Activated naive CD4-positive, alpha-beta T cell (primary cell): Measurements from ENCODE around the gene SLAMF7.
"Not testable (repeated sequence)": the region's sequence is repeated elsewhere in the genome, so short reads cannot be mapped to it uniquely, and the experiment has no call there.

Experiments used
- DNase-seq, 4 experiments: peaks; one replicate each; lab custom pipeline; 2025; lab: John Stamatoyannopoulos, UW

Gene SLAMF7

DNA sequence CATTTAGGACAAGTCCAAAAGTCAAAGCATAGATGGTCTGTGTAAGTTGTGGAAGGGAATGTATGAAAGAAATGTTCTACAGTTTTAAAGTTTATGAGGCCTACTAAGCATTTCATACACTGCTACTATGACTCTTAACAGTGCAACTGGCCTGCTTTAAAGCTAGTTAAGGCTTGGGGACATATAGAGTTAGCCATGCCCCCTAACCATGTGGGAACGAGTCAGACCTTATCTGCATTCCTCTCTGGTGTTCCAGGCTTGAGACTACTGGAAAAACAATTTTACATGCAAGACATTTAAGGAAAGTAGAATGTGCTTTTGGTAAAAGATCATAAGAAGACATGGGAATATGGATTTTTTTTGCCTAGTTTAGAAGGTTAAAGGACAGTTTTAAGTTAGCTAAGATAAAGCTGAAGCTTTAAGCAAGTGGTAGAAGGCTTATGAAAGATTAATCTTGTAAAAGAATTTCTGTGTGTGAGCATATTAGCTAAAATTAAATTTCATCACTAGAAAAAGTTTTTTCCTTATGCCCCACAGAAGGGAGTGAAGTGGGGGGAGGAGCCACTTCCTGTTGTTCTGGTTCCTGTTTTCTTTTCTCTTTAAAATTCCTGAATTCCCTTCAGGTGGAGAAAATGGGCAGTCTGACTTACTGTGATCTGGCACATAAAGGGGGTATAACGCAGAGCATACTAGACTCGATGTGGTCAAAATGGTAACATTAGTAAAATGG lies 18.5 kb upstream of the SLAMF7 start:
- DNase-seq, result no peak

DNA sequence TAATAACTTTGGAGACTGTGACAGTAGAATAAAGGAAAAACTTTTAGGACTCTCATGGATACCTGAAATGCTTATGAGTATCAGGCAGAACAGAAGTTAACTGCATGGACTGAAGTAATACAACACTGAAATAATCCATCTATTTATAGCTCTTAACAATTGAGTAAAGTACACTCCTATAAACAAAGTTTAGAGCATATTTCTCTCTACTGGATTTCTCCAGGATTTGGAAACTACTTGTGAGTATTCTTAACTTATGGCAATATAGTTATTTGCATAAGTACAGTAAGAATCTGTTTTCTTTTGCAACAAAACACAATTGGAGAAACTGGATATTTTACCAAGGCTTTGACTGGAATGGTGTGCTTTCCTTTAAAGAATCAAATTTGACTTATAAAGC lies 17.6 kb upstream of the SLAMF7 start:
- no peak for DNase-seq

DNA sequence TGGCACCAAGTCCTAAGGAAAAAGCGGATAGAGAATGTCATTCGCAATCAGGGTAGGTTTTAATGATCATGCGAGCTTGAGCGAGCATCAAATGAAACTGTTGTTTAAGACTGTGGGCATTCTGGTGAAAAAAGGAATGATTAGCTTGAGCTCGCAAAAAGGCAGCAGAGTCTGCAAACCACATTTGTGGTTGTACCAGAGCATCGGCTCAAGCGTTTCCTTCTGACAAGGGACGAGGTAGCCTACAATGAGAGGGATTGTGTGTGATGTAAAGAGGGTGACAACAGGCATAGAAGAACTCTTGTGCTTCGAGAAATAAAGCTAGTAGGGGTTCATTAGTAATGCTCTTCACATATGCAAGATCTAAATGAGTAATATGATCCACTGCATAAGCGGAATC lies 16.3 kb upstream of the SLAMF7 start:
- DNase-seq, result no peak

DNA sequence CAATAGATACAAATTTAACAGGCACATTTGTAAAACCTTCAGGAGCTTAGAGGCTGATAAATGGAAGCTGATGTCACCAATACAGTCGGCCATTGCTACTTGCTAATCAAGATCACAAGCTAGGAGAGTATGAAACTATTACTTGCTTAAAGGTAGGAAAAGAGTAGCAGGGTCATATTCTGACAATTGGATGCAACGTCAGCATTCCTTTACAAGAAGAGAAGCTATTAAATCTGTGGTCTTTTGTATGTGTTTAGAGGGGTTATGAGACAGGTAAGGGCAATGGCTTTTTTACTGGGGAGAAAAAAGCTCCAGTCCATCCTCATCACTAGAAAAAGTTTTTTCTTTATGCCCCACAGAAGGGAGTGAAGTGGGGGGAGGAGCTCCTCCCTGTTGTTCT lies 15.7 kb upstream of the SLAMF7 start:
- DNase-seq, result no peak

DNA sequence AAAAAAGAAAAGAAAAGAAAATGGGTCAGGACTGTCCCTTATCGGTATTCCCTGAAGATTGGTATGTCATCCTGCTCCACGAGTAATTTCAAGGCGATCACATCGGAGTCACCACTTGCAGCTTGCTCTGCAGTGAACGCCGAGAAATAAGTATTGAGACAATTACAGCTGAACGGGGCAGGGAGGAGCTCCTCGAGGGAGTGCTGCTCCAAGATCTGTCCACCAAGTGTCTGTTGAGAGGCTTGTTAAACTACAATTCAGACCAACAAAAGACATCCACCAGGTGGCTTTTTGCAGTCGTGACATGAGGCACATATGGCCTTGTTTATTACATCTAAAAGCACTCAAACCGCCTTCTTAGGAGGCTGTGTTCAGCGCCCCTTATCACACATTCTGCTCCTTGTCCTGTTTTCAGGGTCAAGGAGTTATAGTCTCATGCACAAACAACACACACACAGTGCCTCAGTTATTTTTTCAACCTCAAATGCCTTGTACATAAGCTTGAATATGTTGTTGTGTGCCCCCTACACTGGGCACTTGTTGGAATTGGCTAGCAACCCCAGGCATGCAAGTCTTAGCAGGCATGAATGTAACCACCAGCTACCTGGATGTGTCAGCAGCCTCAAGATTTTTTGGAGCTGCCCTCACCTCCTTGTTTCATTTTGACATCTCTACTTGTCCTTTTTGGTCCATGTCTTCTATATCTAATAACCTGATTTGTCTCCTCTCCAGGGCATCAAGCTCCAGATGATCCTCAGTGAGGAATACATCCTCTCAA lies 14.4 kb upstream of the SLAMF7 start:
- DNase-seq, result no peak

DNA sequence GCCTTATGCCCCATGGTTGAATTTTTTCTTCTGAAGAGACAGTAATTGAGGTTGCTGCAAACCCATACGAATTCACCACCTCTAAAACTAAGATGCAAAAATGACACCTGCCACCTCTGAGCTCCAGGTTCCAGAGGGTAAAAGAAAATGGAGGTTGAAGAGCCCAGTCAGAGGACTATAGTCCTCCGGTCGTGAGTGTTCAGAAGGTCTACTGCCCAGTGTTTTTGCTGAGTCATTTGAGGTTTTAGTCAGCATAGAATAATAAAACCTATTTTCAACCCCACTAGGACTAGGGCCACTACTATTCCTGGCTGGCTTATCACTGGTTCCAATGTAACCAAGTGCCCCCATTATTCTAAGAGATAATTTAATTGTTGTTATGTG lies 12.9 kb upstream of the SLAMF7 start:
- no peak for DNase-seq

DNA sequence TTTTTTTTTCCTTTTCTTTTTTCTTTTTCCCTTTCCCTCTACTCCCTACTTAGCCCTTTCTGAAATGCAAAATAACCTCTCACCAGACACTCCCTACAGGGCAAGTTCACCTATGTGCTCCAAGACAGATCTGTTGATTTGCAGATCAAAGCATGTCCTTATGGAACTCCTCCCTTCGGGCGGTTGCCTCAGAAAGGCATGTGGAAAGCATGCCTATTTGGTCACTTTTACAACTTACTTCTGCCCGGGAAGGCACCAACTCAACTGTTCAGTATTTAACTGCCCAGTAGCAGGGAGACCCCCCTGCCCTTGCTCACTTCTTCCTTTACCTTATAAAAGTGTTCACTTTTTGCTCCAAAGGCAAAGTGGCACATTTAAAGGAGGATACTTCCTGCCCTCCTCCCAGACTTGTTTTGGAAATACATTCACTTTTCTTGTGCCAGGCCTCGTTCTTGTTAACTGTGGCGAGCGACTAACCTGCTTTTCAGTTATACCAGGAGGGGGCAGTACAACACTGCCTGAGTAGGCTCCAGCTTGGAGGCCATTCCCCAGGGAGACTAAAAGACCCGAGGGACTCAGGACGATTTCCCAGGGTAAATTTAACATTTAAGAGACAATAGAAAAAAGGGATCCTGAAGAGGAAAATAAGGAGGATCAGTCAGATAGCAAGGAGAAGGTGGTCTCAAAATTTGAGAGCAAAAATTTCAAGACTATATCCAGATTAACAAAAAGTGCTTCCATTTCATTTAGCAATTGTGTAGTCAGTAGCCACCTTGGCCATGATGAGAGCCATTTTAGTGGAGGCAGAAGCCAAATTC lies 12.3 kb upstream of the SLAMF7 start:
- peak in 1 of 4 experiments; percentile 28 for DNase-seq

DNA sequence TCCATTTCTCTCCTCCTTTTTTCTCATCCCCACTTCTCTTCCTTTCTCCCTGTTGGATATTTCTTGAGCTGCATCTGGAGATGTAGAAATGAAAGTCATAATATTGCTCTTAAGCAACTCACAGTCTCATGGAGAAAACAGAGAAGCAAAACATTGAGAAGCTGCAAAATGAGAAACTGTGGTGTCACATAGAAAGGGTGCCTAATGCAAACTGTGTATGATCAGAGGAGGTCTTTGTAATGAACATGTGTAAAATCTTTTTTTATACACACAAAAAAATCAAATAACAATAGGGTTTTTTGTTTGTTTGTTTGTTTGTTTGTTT lies 11.8 kb upstream of the SLAMF7 start:
- no peak for DNase-seq

DNA sequence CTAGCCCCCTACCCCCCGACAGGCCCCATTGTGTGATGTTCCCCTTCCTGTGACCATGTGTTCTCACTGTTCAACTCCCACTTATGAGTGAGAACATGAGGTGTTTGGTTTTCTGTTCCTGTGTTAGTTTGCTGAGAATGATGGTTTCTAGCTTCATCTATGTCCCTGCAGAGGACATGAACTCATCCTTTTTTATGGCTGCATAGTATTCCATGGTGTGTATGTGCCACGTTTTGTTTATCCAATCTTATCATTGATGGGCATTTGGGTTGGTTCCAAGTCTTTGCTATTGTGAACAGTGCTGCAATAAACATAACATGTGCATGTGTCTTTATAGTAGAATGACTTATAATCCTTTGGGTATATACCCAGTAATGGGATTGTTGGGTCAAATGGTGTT lies 7.5 kb upstream of the SLAMF7 start:
- DNase-seq, result not testable (repeated sequence)

DNA sequence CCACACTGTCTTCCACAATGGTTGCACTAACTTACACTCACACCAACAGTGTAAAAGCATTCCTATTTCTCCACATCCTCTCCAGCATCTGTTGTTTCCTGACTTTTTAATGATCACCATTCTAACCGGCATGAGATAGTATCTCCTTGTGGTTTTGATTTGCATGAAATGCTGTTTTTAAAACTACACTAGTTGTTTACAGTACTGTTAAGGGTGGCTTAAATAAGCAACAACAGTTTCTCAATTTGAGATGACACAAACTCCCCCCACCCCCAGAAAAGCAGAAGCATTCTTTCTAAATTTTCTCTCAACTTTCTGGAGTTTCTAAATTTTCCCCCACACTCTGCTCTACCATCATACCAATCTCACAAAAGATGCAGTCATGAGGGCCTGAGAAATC lies 7.1 kb upstream of the SLAMF7 start:
- no peak for DNase-seq

DNA sequence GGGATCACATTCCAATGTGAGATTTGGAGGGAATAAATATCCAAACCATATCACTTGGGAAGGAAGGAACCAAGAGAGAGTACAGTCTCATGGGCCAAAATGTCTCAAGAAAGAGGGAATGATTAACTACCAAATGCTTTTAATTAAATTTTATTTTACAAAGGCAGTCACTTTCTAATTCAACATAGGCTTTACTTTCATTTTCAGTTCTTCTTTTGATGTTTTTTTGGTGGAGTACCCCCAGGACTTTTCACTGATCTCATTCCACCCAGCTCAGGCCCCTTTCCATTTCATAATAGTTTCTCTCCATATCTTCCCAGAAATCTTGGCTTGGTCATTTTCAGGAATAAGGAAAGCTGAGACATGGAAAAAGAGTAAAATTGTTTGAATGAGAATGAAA lies 5.1 kb upstream of the SLAMF7 start:
- DNase-seq, result no peak

DNA sequence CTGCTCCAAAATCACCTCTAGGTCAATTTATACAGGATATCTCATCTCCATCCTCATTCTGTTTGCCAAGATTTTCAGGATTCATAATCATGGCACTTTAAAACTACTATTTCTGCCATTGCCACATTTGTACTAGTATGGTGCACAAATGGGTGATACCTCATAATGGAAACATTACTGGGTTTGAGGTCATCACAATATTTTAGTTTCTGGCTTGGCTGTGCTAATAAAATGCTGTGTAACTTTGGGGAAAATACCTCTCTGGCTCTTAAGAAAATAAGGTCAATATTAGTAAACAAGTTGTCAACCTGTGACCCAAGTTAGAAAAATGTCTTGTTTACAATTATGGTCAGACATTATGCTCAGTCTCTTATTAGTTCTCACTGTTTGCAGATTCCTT lies 4.7 kb upstream of the SLAMF7 start:
- DNase-seq, result no peak

DNA sequence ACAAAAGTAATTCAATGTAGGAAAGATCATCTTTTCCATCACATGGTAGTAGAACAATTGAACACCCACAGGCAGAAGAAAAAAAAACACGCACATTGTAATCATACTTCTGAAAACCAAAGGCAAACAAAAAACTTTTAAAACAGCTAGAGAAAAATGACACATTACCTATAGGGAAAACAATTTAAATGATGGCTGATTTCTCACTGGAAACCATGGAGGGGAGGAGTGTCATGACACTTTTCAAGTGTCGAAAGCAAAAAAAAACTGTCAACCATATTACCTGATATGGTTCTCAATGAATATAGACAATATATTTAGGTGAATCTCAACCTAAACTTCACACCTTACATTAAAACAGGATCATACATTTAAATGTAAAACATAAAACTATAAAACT lies 776 bp upstream of the SLAMF7 start:
- no peak for DNase-seq

DNA sequence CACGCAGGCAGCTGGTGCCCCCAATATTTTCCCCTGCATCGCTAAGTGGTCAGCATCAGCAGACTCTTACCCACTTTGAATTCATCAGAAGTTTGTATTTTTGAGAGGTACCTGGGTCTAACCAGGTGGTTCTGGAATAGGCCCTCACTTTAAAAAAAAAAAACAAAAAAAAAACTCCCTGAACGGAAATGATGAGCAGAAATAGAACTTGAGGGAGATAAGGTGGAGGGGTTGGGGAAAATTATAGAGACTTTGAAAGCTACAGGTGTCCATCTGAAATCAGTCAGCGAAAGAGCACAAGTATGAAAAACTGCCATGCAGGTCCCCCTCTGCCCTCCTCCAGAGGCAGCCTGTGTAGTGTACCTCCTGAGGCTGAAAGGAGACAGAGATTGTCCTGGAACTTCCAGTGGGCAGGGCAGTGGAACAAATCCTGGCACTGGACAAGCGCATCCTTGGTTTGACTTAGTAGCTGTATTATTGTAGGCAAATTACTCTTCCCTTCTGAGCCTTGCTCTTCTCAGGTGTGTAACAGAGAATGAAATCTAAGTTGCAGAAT lies 1.2 kb downstream of the SLAMF7 start:
- no peak for DNase-seq

DNA sequence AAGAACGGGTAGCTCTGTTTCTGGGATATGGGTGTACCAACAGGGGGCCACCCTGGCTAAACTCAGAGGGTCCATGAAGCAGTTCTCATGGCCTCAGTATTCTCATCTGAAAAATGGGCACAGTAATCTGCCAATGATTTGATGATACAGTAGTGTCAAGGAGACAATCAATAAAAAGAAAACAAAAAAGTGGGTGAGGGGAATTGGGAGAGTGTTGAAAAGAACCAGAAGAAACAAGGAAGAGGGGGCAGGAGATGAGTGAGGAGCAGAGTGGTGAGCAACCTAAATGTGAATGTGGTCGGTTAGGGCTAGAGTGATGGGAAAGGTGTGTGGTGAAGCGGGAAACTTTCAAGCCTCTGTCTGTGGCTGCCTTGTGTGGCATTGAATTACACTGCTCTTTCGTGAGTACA lies 2.0 kb downstream of the SLAMF7 start:
- DNase-seq, result no peak

DNA sequence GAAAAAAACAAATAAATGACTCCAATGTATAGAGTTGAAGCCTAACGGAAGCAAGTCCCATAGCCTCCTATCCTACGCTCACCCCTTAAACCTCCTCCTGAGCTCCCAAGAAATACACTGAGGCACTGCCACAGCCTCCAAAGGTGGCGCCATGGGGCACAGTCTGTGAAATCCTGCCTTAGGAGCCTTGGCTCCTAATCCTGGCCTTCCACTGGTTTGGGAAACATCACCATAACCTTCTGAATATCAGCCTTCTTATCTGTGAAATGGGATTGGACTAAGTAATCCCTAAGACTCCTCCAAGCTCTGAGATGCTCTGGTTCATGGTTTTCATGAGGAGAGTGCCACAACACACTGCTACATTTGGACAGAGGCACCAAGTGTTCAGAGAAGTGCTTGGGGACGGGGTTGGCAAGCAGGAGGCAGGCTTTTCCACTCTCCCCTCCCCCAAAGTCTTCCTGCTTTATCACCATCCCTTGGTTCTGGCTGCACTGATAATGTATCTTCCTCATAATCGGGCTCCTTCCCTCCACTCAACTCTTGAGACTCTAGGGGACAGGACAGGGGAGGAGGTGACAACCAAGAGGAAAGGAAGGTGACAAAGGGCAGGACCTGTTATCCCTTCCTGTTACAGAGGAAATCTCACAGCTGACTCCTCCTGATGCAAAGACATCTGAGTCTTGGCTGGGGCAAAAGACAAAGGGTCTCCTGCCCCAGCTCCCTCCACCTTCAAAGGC lies 2.7 kb downstream of the SLAMF7 start:
- no peak for DNase-seq

DNA sequence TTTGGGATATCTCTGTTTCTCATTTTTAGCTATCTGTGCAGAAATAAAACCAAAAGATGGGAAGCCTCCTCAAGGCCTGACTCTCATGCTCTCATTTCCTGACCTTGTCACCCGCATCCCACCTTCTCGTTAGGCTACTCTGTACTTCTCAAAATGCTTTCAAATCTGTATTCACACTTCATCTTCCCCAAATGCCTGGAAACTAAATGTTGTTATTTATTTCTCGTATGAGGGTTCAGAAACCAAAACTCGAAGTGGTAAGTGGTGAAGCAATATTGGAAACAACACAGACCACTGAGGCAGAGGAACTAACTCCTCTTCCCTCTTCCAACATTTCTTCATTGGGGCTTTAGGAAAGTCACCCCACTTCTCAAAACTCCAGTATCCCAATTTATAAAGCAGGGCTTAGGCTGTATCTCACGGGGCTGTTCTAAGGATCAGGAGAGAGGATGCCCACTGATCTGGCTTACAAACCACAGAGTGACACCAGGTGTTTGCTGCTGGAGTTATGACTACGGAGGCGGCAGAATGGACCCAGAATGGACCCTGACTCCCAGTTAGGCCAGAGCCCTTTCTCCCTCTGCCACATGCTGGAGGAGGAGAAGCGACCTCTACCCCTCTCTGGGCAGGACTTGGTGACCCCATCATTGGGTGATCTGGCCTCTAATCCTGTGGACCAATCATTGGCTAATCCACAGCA lies 3.5 kb downstream of the SLAMF7 start:
- DNase-seq, result no peak

DNA sequence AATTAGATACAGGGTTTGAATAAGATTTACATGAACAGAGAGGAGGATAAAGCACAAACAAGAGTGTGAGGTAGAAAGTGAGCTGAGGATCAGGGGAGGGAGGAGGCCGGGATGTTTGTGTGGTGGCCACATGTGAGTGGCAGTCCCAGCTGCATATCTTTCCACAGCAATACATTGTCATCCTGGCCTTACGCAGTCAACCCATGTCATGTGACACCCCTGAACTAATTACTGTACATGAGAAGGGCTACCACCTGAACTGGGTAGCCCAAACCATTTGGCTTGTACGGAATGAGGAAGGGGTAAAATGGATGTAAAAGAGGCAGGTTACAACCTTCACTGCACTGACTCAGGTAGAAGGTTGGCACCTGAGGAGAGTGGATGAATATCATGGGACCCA lies 4.2 kb downstream of the SLAMF7 start:
- no peak for DNase-seq

DNA sequence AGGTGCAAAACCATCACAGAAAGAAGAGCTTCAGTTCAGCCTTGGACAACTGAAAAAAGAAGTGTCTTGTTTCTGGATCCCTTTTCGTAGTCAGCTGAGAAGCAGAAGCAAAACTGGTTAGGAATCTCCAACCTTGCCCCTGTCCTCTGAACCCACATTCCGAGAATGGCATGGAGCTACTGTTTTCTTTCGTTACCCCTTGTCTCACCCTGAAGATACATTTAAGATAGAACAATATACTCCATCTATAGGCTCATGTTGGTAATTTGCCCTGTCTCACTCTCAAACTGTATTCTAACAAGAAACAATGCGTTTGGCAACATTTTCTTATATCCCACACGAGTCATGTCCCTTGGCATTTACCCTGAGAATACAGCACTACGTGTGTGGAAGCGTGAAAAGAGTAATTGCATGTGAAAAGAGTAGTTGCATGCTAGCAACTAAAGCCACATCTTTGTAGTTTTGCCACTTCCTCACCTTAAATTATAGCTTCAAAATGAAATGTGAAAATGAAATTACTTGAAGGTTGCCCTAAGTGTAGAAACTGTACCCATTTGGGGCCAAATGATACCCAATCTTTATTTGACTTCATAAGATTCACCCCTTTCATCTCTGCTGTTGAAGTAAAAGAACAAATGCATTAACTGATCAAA lies 5.3 kb downstream of the SLAMF7 start:
- no peak for DNase-seq

DNA sequence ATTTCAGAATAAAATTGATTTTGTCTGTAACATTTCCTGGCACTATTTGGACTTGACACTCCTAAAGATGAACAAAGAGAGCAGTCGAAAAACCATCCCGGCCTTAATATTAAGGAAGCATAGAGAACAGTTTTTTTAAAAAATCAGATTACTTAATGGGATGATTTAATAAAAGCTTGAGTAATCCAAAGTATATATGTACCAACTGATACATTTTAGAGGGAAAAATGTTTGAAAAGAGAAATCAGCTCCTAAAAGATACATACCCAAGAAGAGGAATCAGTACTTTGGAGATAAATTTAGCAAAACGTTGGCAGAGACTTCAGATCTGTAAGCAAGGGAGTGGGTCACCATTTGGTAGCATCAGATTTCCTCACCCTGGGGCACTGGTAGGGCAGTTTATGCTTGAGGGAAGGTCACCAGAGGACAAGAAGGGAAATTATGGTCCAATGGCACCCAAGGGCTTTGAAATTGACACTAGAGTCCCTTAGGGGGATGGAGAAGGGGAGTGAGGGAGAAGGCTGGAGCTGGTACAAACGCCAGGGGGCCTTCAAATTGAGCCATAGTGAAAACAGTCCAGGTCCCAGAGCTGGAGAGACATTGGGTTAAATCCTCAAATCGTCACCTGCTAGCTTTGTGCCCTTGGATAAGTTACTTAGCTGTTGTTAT lies 5.9 kb downstream of the SLAMF7 start:
- no peak for DNase-seq
